ENCODE data around the gene MPL.

The MPL gene

DNA sequence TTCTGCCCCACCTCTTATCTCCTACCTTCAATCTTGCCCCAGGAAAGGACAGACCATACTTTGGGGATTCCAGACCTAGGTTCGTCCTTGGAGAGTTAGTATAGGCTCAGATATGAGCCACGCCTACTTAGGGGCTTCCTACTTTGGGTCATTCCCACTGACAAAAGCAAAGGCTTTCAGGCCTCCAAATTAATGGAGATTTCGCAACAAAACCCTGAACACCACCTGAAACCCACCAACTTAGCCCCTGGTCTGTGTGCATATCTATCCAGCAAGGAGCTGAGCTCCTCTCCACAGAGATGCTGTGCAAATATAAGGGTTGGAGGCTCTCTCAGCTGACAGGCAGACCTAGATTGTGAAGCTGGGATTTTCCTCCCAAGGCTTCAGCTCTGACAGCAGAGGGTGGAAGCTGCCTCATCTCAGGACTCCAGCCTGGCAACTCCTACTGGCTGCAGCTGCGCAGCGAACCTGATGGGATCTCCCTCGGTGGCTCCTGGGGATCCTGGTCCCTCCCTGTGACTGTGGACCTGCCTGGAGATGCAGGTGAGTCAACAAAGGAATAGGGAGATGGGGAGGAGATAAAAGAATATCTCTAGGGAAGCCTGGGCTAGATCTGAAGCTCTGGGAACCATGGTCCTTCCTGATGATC lies 2.1 kb downstream of the MPL start:
- Histone ChIP-seq H2AFZ (ENCODE audit: low read depth, low read length, severe bottlenecking) (no peak overlapping the region), H3K79me2 (ENCODE audit: insufficient read depth, low read length) (no peaks in the 10 kb centered on the region), H4K20me1 (ENCODE audit: low read depth, low read length) (no peaks in the 10 kb centered on the region), H3K36me3 (ENCODE audit: low read length) (no peaks in the 10 kb centered on the region), H3K9ac (ENCODE audit: low read length) (no peak overlapping the region), H3K9me3 (ENCODE audit: insufficient read depth, low read length) (no peaks in the 10 kb centered on the region), H3K27ac (ENCODE audit: low read depth, low read length) (no peak overlapping the region), H3K9me2 (replicated peaks; ENCODE audit: insufficient read depth, low read length) (no peaks in the 10 kb centered on the region), H3K27me3 (ENCODE audit: low read length) (no peaks in the 10 kb centered on the region), H3F3A (ENCODE audit: insufficient read depth) (no peaks in the 10 kb centered on the region), H3K4me2 (ENCODE audit: low read depth, low read length, poor library complexity, severe bottlenecking) (no peak overlapping the region), H3K4me3 (ENCODE audit: insufficient read depth, low read length, poor library complexity, severe bottlenecking) (no peak overlapping the region)
- no peak for TF ChIP-seq EZH2phosphoT487 (conservative IDR thresholded peaks at IDR 0.05; ENCODE audit: low read length)

- no peaks in the 10 kb centered on the region for H3F3A ChIP-seq (ENCODE audit: insufficient read depth)
- no peaks in the 10 kb centered on the region for H3K79me2 ChIP-seq (ENCODE audit: insufficient read depth, low read length)
- no peak overlapping the region for H3K4me2 ChIP-seq (ENCODE audit: low read depth, low read length, poor library complexity, severe bottlenecking)
- no peaks in the 10 kb centered on the region for H3K9me3 ChIP-seq (ENCODE audit: insufficient read depth, low read length)
- no peaks in the 10 kb centered on the region for H3K27me3 ChIP-seq (ENCODE audit: low read length)
- no peak for TF ChIP-seq CTCF (IDR thresholded peaks at IDR 0.05; ENCODE audit: insufficient read depth, low read length, poor library complexity, severe bottlenecking)
- no peak for TF ChIP-seq EZH2phosphoT487 (conservative IDR thresholded peaks at IDR 0.05; ENCODE audit: low read length)
- H4K20me1 ChIP-seq (ENCODE audit: low read depth, low read length): no peaks in the 10 kb centered on the region
- H3K9ac ChIP-seq (ENCODE audit: low read length): no peak overlapping the region
- H3K27ac ChIP-seq (ENCODE audit: low read depth, low read length): no peak overlapping the region
- no peaks in the 10 kb centered on the region for H3K36me3 ChIP-seq (ENCODE audit: low read length)
- no peaks in the 10 kb centered on the region for H3K9me2 ChIP-seq (replicated peaks; ENCODE audit: insufficient read depth, low read length)
- no peak overlapping the region for H3K4me3 ChIP-seq (ENCODE audit: insufficient read depth, low read length, poor library complexity, severe bottlenecking)
- no peak overlapping the region for H2AFZ ChIP-seq (ENCODE audit: low read depth, low read length, severe bottlenecking)
Observed at GRCh38 chr1:43340559-43340958, 2.9 kb downstream of the MPL start.

GRCh38 chr1:43344267-43344850 lies 6.7 kb downstream of the MPL start:
- no peak overlapping the region for H3K9ac ChIP-seq (ENCODE audit: low read length)
- no peaks in the 10 kb centered on the region for H3K9me3 ChIP-seq (ENCODE audit: insufficient read depth, low read length)
- TF ChIP-seq EZH2phosphoT487 (conservative IDR thresholded peaks at IDR 0.05; ENCODE audit: low read length) (no peak), CTCF (IDR thresholded peaks at IDR 0.05; ENCODE audit: insufficient read depth, low read length, poor library complexity, severe bottlenecking) (no peak)
- H2AFZ ChIP-seq (ENCODE audit: low read depth, low read length, severe bottlenecking): no peak overlapping the region
- no peaks in the 10 kb centered on the region for H3K79me2 ChIP-seq (ENCODE audit: insufficient read depth, low read length)
- no peaks in the 10 kb centered on the region for H3K27me3 ChIP-seq (ENCODE audit: low read length)
- no peaks in the 10 kb centered on the region for H3K36me3 ChIP-seq (ENCODE audit: low read length)
- 0 out of 2 replicates have a peak, but pooled peaks cover 7% of the 10 kb centered on the region for H3F3A ChIP-seq (ENCODE audit: insufficient read depth)
- H3K4me3 ChIP-seq (ENCODE audit: insufficient read depth, low read length, poor library complexity, severe bottlenecking): no peak overlapping the region
- H4K20me1 ChIP-seq (ENCODE audit: low read depth, low read length): no peaks in the 10 kb centered on the region
- H3K27ac ChIP-seq (ENCODE audit: low read depth, low read length): no peak overlapping the region
- no peaks in the 10 kb centered on the region for H3K9me2 ChIP-seq (replicated peaks; ENCODE audit: insufficient read depth, low read length)
- H3K4me2 ChIP-seq (ENCODE audit: low read depth, low read length, poor library complexity, severe bottlenecking): no peak overlapping the region

- Histone ChIP-seq H3K27ac (ENCODE audit: low read depth, low read length) (no peak overlapping the region), H2AFZ (ENCODE audit: low read depth, low read length, severe bottlenecking) (no peak overlapping the region), H3K4me2 (ENCODE audit: low read depth, low read length, poor library complexity, severe bottlenecking) (no peak overlapping the region), H4K20me1 (ENCODE audit: low read depth, low read length) (no peaks in the 10 kb centered on the region), H3K27me3 (ENCODE audit: low read length) (no peaks in the 10 kb centered on the region), H3K4me3 (ENCODE audit: insufficient read depth, low read length, poor library complexity, severe bottlenecking) (no peak overlapping the region), H3K9me2 (replicated peaks; ENCODE audit: insufficient read depth, low read length) (no peaks in the 10 kb centered on the region), H3K9me3 (ENCODE audit: insufficient read depth, low read length) (no peaks in the 10 kb centered on the region), H3K9ac (ENCODE audit: low read length) (no peak overlapping the region), H3F3A (ENCODE audit: insufficient read depth) (peaks cover 15% of the 10 kb centered on the region), H3K36me3 (ENCODE audit: low read length) (no peaks in the 10 kb centered on the region), H3K79me2 (ENCODE audit: insufficient read depth, low read length) (no peaks in the 10 kb centered on the region)
- TF ChIP-seq CTCF (IDR thresholded peaks at IDR 0.05; ENCODE audit: insufficient read depth, low read length, poor library complexity, severe bottlenecking): no peak
- TF ChIP-seq EZH2phosphoT487 (conservative IDR thresholded peaks at IDR 0.05; ENCODE audit: low read length): no peak
Observed at GRCh38 chr1:43345120-43345519, 7.5 kb downstream of the MPL start.

Data from SU-DHL-6 (cell line).